GM12875 (cell line): ENCODE measurements around the gene TGFB1I1.

ENCODE experiments used
- H3K4me3 ChIP-seq: one replicate; pipeline ENCODE4 v1.5.1; 2011; ENCODE audit warnings: low read depth, low read length, control low read depth
- CTCF ChIP-seq: IDR thresholded peaks from 2 replicates; pipeline ENCODE4 v1.5.1; 2011; ENCODE audit warnings: low read depth, mild to moderate bottlenecking, control low read depth, inconsistent platforms, low read length, moderate library complexity, borderline replicate concordance; ENCODE audit not compliant: insufficient read depth

TGFB1I1 gene

GRCh38 chr16:31471875-31472708 lies at the start of gene TGFB1I1:
Gene TGFB1I1 (plus strand): TSS chr16:31472152. CDS start chr16:31472189, 37 bp downstream.
- no peak within 1 kb of the TSS for H3K4me3 ChIP-seq

DNA sequence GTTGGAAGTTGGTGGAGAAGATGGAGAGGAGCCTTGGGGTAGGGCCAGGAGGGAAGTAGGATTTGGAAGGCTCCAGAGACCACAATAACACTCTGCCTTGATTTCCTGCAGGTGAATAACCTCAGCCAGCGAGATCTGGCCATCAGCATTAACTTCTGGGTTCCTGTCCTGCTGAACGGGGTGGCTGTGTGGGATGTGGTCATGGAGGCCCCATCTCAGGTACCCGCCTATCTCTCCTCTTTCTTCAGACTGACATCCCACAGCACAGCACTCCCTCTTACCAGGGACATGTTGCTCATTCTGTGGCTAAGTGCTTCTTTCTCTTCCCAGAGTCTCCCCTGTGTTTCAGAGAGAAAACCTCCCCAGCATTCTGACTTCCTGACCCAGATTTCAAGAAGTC lies 48.7 kb upstream of the TGFB1I1 start:
- TF ChIP-seq CTCF: no peak
- no peak overlapping the region for H3K4me3 ChIP-seq

More at GRCh38 chr16:31471875-31472708, at the start of gene TGFB1I1:
- no peak for TF ChIP-seq CTCF

DNA sequence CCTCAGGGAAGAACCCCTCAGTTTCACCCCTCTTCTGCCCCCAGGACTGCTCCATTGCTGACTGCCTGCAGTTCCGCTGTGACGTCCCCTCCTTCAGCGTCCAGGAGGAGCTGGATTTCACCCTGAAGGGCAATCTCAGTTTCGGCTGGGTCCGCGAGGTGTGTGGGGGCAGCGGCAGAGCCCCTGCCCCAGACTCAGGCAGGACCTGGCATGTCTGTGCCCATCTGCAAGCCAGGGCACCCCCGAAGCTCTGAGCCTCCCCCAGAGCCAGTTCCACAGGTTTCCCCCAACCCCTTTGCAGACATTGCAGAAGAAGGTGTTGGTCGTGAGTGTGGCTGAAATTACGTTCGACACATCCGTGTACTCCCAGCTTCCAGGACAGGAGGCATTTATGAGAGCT lies 48.2 kb upstream of the TGFB1I1 start:
- no peak overlapping the region for H3K4me3 ChIP-seq
- TF ChIP-seq CTCF: no peak

- H3K4me3 ChIP-seq: no peak overlapping the region
- no peak for TF ChIP-seq CTCF
Measured at GRCh38 chr16:31427441-31428278, 44.3 kb upstream of the TGFB1I1 start.

- H3K4me3 ChIP-seq: no peak within 1 kb of the TSS
- no peak for TF ChIP-seq CTCF
Measured at GRCh38 chr16:31428279-31428597, 43.7 kb upstream of the TGFB1I1 start, which contains the start of gene COX6A2. Gene COX6A2 (minus strand): TSS chr16:31428360. CDS start chr16:31428325, 35 bp downstream.

DNA sequence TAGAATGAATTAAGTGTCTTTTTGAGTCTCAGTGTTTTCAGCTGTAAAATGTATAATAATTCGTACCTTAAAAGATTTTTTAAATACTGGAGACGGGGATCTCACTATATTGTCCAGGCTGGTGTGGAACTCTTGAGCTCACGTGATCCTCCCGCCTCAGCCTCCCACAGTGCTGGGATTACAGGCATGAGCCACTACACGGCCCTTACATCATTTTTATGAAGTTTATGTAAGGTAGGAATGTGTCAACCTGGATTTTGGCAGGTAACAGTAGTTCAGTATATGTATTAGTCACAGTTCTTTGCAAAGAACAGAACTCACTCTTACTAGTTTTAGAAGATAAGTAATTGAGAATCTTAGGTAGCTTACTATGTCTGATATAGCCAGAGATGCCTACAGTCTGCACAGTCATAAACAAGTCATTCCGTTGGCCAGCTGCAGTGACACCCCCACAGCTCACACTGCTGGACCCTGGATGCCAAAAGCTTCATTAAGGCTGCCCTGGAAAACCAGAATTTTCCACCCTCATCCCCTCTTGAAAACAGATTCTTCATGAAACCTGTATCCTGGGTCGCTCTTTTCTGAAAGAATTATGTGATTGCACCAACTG lies 43.2 kb upstream of the TGFB1I1 start:
- H3K4me3 ChIP-seq: no peak overlapping the region
- no peak for TF ChIP-seq CTCF
